Measurements from ENCODE around the gene HIRA.

GRCh38 chr22:19432133-19432851, 759 bp upstream of the HIRA start, which contains the start of gene MRPL40:
- peak; percentile 83 for TF ChIP-seq POLR2A (IDR thresholded peaks at IDR 0.05)
- peak in 3 of 4 experiments; percentile 10 to 40 (median 19) for TF ChIP-seq CTCF (IDR thresholded peaks at IDR 0.05)
- peak; percentile 83 for TF ChIP-seq POLR2AphosphoS5 (IDR thresholded peaks at IDR 0.05)

Measured in prostate gland (tissue), 2 donors.